Measurements from ENCODE around the gene ERV3-1. TPM values are rescaled to one million over a fixed set of nuclear protein-coding genes. Genes with fewer than 3 reads are reported as not detected.

ERV3-1 gene
- total RNA-seq, 1 experiment from 2014 or later: 10.2 TPM

- no peak for TF ChIP-seq USF1 (CRISPR knock-in tag; IDR thresholded peaks at IDR 0.05)
- TF ChIP-seq E2F1 (CRISPR knock-in tag; IDR thresholded peaks at IDR 0.05): no peak
These were observed 5.1 kb downstream of the ERV3-1 start (continued) for GRCh38 chr7:65001291-65001814.

- Mint-ChIP-seq H3K27ac (no peak overlapping the region), H3K36me3 (peaks cover 74% of the 10 kb centered on the region), H3K9me3 (peaks cover 71% of the 10 kb centered on the region), H3K4me1 (peaks cover 23% of the 10 kb centered on the region), H3K27me3 (ENCODE audit: low read depth) (peaks cover 3% of the 10 kb centered on the region; the same call in 1 of the 2 replicates), H3K4me3 (no peak overlapping the region)
- ChIA-PET POLR2A (interaction anchor here (0.6 kb wide), 1 partner anchor 65 kb away, joined by 3 read pairs; no protein-coding TSS in a partner anchor), CTCF (no interaction called here)
- DNase-seq (ENCODE audit: low spot score) (no peak), ATAC-seq (no peak)
- no peak for TF ChIP-seq ATF6 (CRISPR knock-in tag; IDR thresholded peaks at IDR 0.05)
- no peak for TF ChIP-seq CTCF (IDR thresholded peaks at IDR 0.05)
- TF ChIP-seq HMGA2 (CRISPR knock-in tag; IDR thresholded peaks at IDR 0.05): no peak
- TF ChIP-seq GABPB1 (CRISPR knock-in tag; IDR thresholded peaks at IDR 0.05): peak; percentile 96
- no peak for TF ChIP-seq ZNF425 (CRISPR knock-in tag; conservative IDR thresholded peaks at IDR 0.05)
These were observed 7.1 kb downstream of the ERV3-1 start for GRCh38 chr7:64999165-65000004.

- DNase-seq (ENCODE audit: low spot score) (no peak), ATAC-seq (no peak)
- H3K36me3 Mint-ChIP-seq: peaks cover 78% of the 10 kb centered on the region
- peaks cover 76% of the 10 kb centered on the region for H3K9me3 Mint-ChIP-seq
- no peak overlapping the region for H3K4me3 Mint-ChIP-seq
- ChIA-PET POLR2A (no interaction called here), CTCF (no interaction called here)
- peaks cover 3% of the 10 kb centered on the region; the same call in 1 of the 2 replicates for H3K27me3 Mint-ChIP-seq (ENCODE audit: low read depth)
- peaks cover 23% of the 10 kb centered on the region for H3K4me1 Mint-ChIP-seq
- peak overlapping the region; percentile 79; the same call in 1 of the 2 replicates for H3K27ac Mint-ChIP-seq
- no peak for TF ChIP-seq FOXJ3 (CRISPR knock-in tag; IDR thresholded peaks at IDR 0.05; ENCODE audit: borderline replicate concordance)
- TF ChIP-seq OVOL2 (CRISPR knock-in tag; IDR thresholded peaks at IDR 0.05; ENCODE audit: borderline replicate concordance): no peak
- no peak for TF ChIP-seq MLX (CRISPR knock-in tag; IDR thresholded peaks at IDR 0.05)
- no peak for TF ChIP-seq JUN (CRISPR knock-in tag; IDR thresholded peaks at IDR 0.05)
- TF ChIP-seq NR3C1 (CRISPR knock-in tag; conservative IDR thresholded peaks at IDR 0.05; ENCODE audit: low read depth): no peak
- no peak for TF ChIP-seq AR (CRISPR knock-in tag; IDR thresholded peaks at IDR 0.05)
- TF ChIP-seq ZNF671 (CRISPR knock-in tag; IDR thresholded peaks at IDR 0.05): no peak
- no peak for TF ChIP-seq ELF4 (CRISPR knock-in tag; IDR thresholded peaks at IDR 0.05; ENCODE audit: low read depth)
These were observed 7.7 kb downstream of the ERV3-1 start for GRCh38 chr7:64998865-64999164.
